IMR-90 (cell line): Measurements from ENCODE around the gene MOB1A. TPM values are rescaled to one million over a fixed set of nuclear protein-coding genes. Genes with fewer than 3 reads are reported as not detected.

Experiments used
- ATAC-seq: fragments of 200-7000 bp; cut with Tn5 transposase; 2 replicates; pipeline ENCODE4 v1.9.1; 2020; ENCODE audit warnings: low read depth, mild to moderate bottlenecking, moderate library complexity
- BruUV-seq: library from RNA; stranded (reverse); fragments of 400-500 nt; replicated peaks from 2 replicates; lab custom pipeline; 2021; lab: Mats Ljungman, UMichigan
- CTCF ChIA-PET: fragments of 300-600 bp; formaldehyde crosslinking; extraction: SDS; loops from one replicate; lab custom pipeline; 2021; ENCODE audit warnings: antibody characterized with exemption; lab: Yijun Ruan, JAX
- POLR2A ChIA-PET: fragments of 300-600 bp; sonication (Branson Sonifier 250); formaldehyde crosslinking; loops from one replicate; lab custom pipeline; 2022; ENCODE audit warnings: antibody characterized with exemption; ENCODE audit not compliant: unreplicated experiment; lab: Charles Lee
- DNase-seq: peaks from one replicate; pipeline ENCODE4 v3.0.0; 2013
- H2AFZ ChIP-seq: replicated peaks from 2 replicates; pipeline ENCODE3; 2013; ENCODE audit warnings: low read length, mild to moderate bottlenecking; ENCODE audit not compliant: poor library complexity
- H2AK5ac ChIP-seq: 2 replicates; pipeline ENCODE4 v1.6.1; 2013; ENCODE audit warnings: low read depth, low read length, inconsistent platforms
- H2AK9ac ChIP-seq: replicated peaks from 2 replicates; pipeline ENCODE3; 2013; ENCODE audit warnings: mild to moderate bottlenecking, low read depth, low read length, moderate library complexity; ENCODE audit not compliant: poor library complexity
- H2BK120ac ChIP-seq: 2 replicates; pipeline ENCODE4 v1.6.1; 2013; ENCODE audit warnings: low read depth, low read length, inconsistent platforms
- H2BK15ac ChIP-seq: 3 replicates; pipeline ENCODE4 v1.6.1; 2013; ENCODE audit warnings: low read depth, low read length, inconsistent platforms
- H2BK20ac ChIP-seq: 2 replicates; pipeline ENCODE4 v1.6.1; 2013; ENCODE audit warnings: low read depth, mild to moderate bottlenecking, inconsistent platforms, low read length, moderate library complexity
- H2BK5ac ChIP-seq: 2 replicates; pipeline ENCODE4 v1.6.1; 2013; ENCODE audit warnings: mild to moderate bottlenecking, low read depth, low read length, inconsistent platforms; ENCODE audit not compliant: poor library complexity, severe bottlenecking
- H3K14ac ChIP-seq: replicated peaks from 2 replicates; pipeline ENCODE4 v1.6.1; 2013; ENCODE audit warnings: low read depth, low read length, inconsistent platforms
- H3K18ac ChIP-seq: 2 replicates; pipeline ENCODE4 v1.6.1; 2013; ENCODE audit warnings: low read depth, low read length, control low read depth
- H3K23ac ChIP-seq: 2 replicates; pipeline ENCODE4 v1.6.1; 2013; ENCODE audit warnings: low read depth, low read length, inconsistent platforms
- H3K27ac ChIP-seq: 2 replicates; pipeline ENCODE4 v1.5.1; 2013; ENCODE audit warnings: mild to moderate bottlenecking, control low read depth, low read length; ENCODE audit not compliant: insufficient read depth
- H3K27me3 ChIP-seq: 2 replicates; pipeline ENCODE4 v1.6.1; 2013; ENCODE audit warnings: low read length; ENCODE audit not compliant: control insufficient read depth, insufficient read depth
- H3K36me3 ChIP-seq: 2 replicates; pipeline ENCODE4 v1.6.1; 2013; ENCODE audit warnings: low read length, mixed read lengths; ENCODE audit not compliant: control insufficient read depth, insufficient read depth
- H3K4ac ChIP-seq: 2 replicates; pipeline ENCODE4 v1.6.1; 2013; ENCODE audit warnings: low read depth, low read length, inconsistent platforms
- H3K4me1 ChIP-seq: 2 replicates; pipeline ENCODE4 v1.6.1; 2013; ENCODE audit warnings: low read length, mixed read lengths; ENCODE audit not compliant: control insufficient read depth, insufficient read depth
- H3K4me2 ChIP-seq: 2 replicates; pipeline ENCODE4 v1.6.1; 2013; ENCODE audit warnings: low read depth, mild to moderate bottlenecking, control low read depth, low read length, moderate library complexity
- H3K4me3 ChIP-seq: 2 replicates; pipeline ENCODE4 v1.5.1; 2013; ENCODE audit warnings: low read depth, mild to moderate bottlenecking, control low read depth, low read length, moderate library complexity; ENCODE audit not compliant: insufficient read depth
- H3K56ac ChIP-seq: 2 replicates; pipeline ENCODE4 v1.6.1; 2013; ENCODE audit warnings: low read length, inconsistent platforms; ENCODE audit not compliant: insufficient read depth; ENCODE audit errors: extremely low read depth
- H3K79me1 ChIP-seq, 2 experiments: 2 replicates each; pipeline ENCODE4 v1.6.1; 2013; ENCODE audit warnings: low read length in 2 of 2, inconsistent platforms in 1 of 2, low read depth in 1 of 2
- H3K9ac ChIP-seq: 2 replicates; pipeline ENCODE4 v1.6.1; 2013; ENCODE audit warnings: low read depth, low read length, control low read depth
- H3K9me1 ChIP-seq: 2 replicates; pipeline ENCODE4 v1.6.1; 2013; ENCODE audit warnings: low read length, inconsistent platforms; ENCODE audit not compliant: insufficient read depth
- H3K9me3 ChIP-seq: 2 replicates; pipeline ENCODE4 v1.6.1; 2013; ENCODE audit warnings: low read length; ENCODE audit not compliant: control insufficient read depth, insufficient read depth
- H4K20me1 ChIP-seq: 2 replicates; pipeline ENCODE4 v1.6.1; 2013; ENCODE audit warnings: low read length, inconsistent platforms; ENCODE audit not compliant: insufficient read depth
- H4K5ac ChIP-seq: 2 replicates; pipeline ENCODE4 v1.6.1; 2013; ENCODE audit warnings: mild to moderate bottlenecking, low read depth, low read length, control low read depth
- H4K8ac ChIP-seq, 2 experiments: 2 replicates each; pipeline ENCODE4 v1.6.1; 2013; ENCODE audit warnings: low read depth in 2 of 2, low read length in 2 of 2, control low read depth in 1 of 2, inconsistent platforms in 1 of 2
- H4K91ac ChIP-seq: 2 replicates; pipeline ENCODE4 v1.6.1; 2013; ENCODE audit warnings: low read depth, low read length, inconsistent platforms; ENCODE audit not compliant: insufficient read depth
- CHD1 ChIP-seq: IDR thresholded peaks from 2 replicates; pipeline ENCODE4 v1.6.1; 2012; ENCODE audit warnings: low read depth, low read length, improper control_type of control experiment
- FOS ChIP-seq: fragments of 150-350 bp; IDR thresholded peaks from 2 replicates; pipeline ENCODE4 v1.6.1; 2016; ENCODE audit warnings: low read depth, low read length
- MAZ ChIP-seq: IDR thresholded peaks from 2 replicates; pipeline ENCODE4 v1.6.1; 2012; ENCODE audit warnings: low read depth, mild to moderate bottlenecking, low read length, improper control_type of control experiment, moderate library complexity, borderline replicate concordance
- POLR2A ChIP-seq: IDR thresholded peaks from 2 replicates; pipeline ENCODE4 v1.6.1; 2012; ENCODE audit warnings: mild to moderate bottlenecking, low read depth, low read length
- RAD21 ChIP-seq: IDR thresholded peaks from 2 replicates; pipeline ENCODE4 v1.6.1; 2012; ENCODE audit warnings: low read length, improper control_type of control experiment
- RCOR1 ChIP-seq: IDR thresholded peaks from 2 replicates; pipeline ENCODE4 v1.6.1; 2012; ENCODE audit warnings: mild to moderate bottlenecking, low read length, improper control_type of control experiment; ENCODE audit not compliant: insufficient replicate concordance
- RFX5 ChIP-seq: IDR thresholded peaks from 2 replicates; pipeline ENCODE4 v1.8.0; 2012; ENCODE audit warnings: low read depth, mild to moderate bottlenecking, low read length, moderate library complexity
- WGBS, 2 experiments: methylation state at CpG; one replicate each; pipeline versions ENCODE4 v1.1.5 to v1.1.7; 2013; ENCODE audit warnings: missing lambda C conversion rate in 2 of 2; ENCODE audit not compliant: insufficient read length in 1 of 2; ENCODE audit errors: extremely low coverage in 2 of 2; 5-methylcytosine and 5-hydroxymethylcytosine counted together
- dilution Hi-C: fragments of 300-500 bp; cut with HindIII; formaldehyde crosslinking; loops from one replicate; pipeline ENCODE4 v1.14.3; 2018; ENCODE audit warnings: low sequenced_read_pairs; ENCODE audit not compliant: unreplicated experiment
- in situ Hi-C: fragments of 300-500 bp; cut with MboI; formaldehyde crosslinking; loops from 3 replicates; pipeline ENCODE4 v1.14.3; 2019; ENCODE audit warnings: low sequenced_read_pairs, inconsistent platforms, mixed read lengths
- intact Hi-C: fragments of 100-400 bp; cut with micrococcal nuclease; formaldehyde crosslinking; loops from 2 replicates; pipeline ENCODE4 v1.10.0; 2022
- polyA plus RNA-seq, 3 experiments: library from polyadenylated mRNA; depleted of rRNA; stranded (reverse); fragments of >200 nt; gene quantifications; 2 replicates each; pipeline ENCODE4 v1.2.3, GENCODE V29; 2012; ENCODE audit warnings: low replicate concordance in 1 of 3
- total RNA-seq: library from RNA; depleted of rRNA; stranded (reverse); fragments of >200 nt; gene quantifications from 2 replicates; pipeline ENCODE4 v1.2.3, GENCODE V29; 2012

Gene MOB1A
- total and polyA plus RNA-seq, 2 of the 4 experiments (the other 2 are of a cell fraction) = 21.0 to 60.8 TPM

DNA sequence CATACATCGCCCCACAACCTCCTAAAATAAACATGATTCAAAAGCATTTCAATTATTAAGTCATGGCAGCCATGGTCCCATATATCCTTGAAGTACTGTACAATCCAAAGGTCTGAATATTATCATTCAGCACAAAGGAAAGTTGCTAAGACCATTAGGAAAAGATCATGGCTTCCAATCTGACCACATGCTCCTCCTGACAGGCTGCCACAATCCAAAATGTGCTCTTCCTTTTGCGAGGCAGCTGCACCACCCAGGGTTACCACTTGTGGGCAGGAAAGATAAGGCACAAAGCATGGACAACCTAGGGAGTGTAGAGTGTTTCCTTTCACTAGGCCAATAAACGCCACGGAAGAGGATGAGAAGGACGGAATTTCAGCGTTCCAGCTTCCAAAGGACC is 36.3 kb downstream of the MOB1A start:
- ATAC-seq = no peak
- no peak overlapping the region for H4K8ac ChIP-seq

More for the DNA sequence above, 36.3 kb downstream of the MOB1A start:
- Histone ChIP-seq H2BK120ac (no peak overlapping the region), H3K9ac (no peak overlapping the region), H2BK15ac (no peak overlapping the region), H2AK5ac (no peak overlapping the region), H3K4me3 (no peak overlapping the region), H3K27ac (no peak overlapping the region), H2AFZ (no peak overlapping the region), H3K4me2 (no peak overlapping the region), H3K36me3 (peaks cover 9% of the 10 kb centered on the region), H2AK9ac (no peak overlapping the region), H4K91ac (no peak overlapping the region), H3K4me1 (peaks cover 7% of the 10 kb centered on the region), H3K4ac (no peak overlapping the region), H3K56ac (no peak overlapping the region), H3K27me3 (no peaks in the 10 kb centered on the region), H2BK5ac (no peak overlapping the region), H3K9me1 (peaks cover 23% of the 10 kb centered on the region; the same call in 1 of the 2 replicates), H4K20me1 (no peaks in the 10 kb centered on the region), H3K79me1 (peaks cover 23 to 44% of the 10 kb centered on the region in 2 experiments), H3K18ac (no peak overlapping the region), H3K14ac (no peak overlapping the region), H3K23ac (no peak overlapping the region), H4K5ac (no peak overlapping the region), H2BK20ac (no peak overlapping the region), H3K9me3 (no peaks in the 10 kb centered on the region)
- no peak for TF ChIP-seq RFX5
- TF ChIP-seq RCOR1 = no peak
- no peak for TF ChIP-seq POLR2A
- TF ChIP-seq CHD1 = no peak
- TF ChIP-seq RAD21 = no peak
- TF ChIP-seq FOS = no peak
- no peak for TF ChIP-seq MAZ
- WGBS, 2 experiments = 100% methylated on average over 1 of the region's 6 CpGs; no CpG with 5 or more reads in 1 of the 2 experiments
- ChIA-PET POLR2A (no interaction called here), CTCF (no interaction called here)
- in situ Hi-C loops = loop anchor here (10.0 to 25.0 kb wide), 2 partner anchors 218 to 305 kb away; partner anchors contain the start of genes DGUOK and STAMBP
- BruUV-seq = no TSS peak
- dilution Hi-C loops = no loop called here
- no peak for DNase-seq
- intact Hi-C loops = no loop called here
